K562 (cell line): ENCODE data around the gene CELA3A. TPM values are rescaled to one million over a fixed set of nuclear protein-coding genes. Genes with fewer than 3 reads are reported as not detected.

ENCODE experiments used
- ATAC-seq: fragments of 200-7000 bp; cut with Tn5 transposase; 3 replicates; pipeline ENCODE4 v1.9.1; 2020; ENCODE audit warnings: moderate library complexity
- BruUV-seq: library from RNA; stranded (reverse); fragments of 400-500 nt; replicated peaks from 2 replicates; lab custom pipeline; 2021; lab: Mats Ljungman, UMichigan
- CTCF ChIA-PET: fragments of 300-600 bp; formaldehyde crosslinking; extraction: SDS; loops from one replicate; lab custom pipeline; 2021; ENCODE audit warnings: low intra/inter-chr PET ratio; lab: Yijun Ruan, JAX
- POLR2A ChIA-PET: fragments of 300-600, 350-650 bp; sonication (Branson Sonifier 250); formaldehyde crosslinking; extraction: SDS; loops from one replicate; lab custom pipeline; 2021; ENCODE audit warnings: antibody characterized with exemption, inconsistent platforms; lab: Yijun Ruan, JAX
- DNase-seq, 4 experiments: peaks; one replicate each; pipeline versions ENCODE4 v3.0.0 to v3.0.0-alpha.2; 2011 to 2018; ENCODE audit warnings: low spot score in 3 of 4, mixed read lengths in 3 of 4; ENCODE audit errors: extremely low read depth in 1 of 4
- FAIRE-seq: peaks from 2 replicates; lab custom pipeline; 2011; peaks lifted over from hg19 to GRCh38; lab: Jason Lieb, UNC
- H2AFZ ChIP-seq: 2 replicates; pipeline ENCODE4 v1.6.0; 2011; ENCODE audit warnings: low read depth, low read length, control low read depth, inconsistent platforms
- H3K27ac ChIP-seq: fragments of 200-600 bp; 3 replicates; pipeline ENCODE4 v1.8.0; 2011; ENCODE audit warnings: low read depth, mild to moderate bottlenecking, control low read depth, inconsistent platforms, low read length, moderate library complexity, mixed read lengths; ENCODE audit errors: extremely low read depth
- H3K27me3 ChIP-seq, 2 experiments: fragments of 300-600 bp in 1 of 2; 2 replicates in 1 of 2; 3 replicates in 1 of 2; pipeline versions ENCODE4 v1.6.0 to v1.8.0; 2011; ENCODE audit warnings: inconsistent platforms in 2 of 2, low read length in 2 of 2, mild to moderate bottlenecking in 1 of 2, mixed read lengths in 1 of 2, moderate library complexity in 1 of 2; ENCODE audit not compliant: control insufficient read depth in 2 of 2, insufficient read depth in 2 of 2
- H3K36me3 ChIP-seq: fragments of 300-600 bp; 3 replicates; pipeline ENCODE4 v1.8.0; 2011; ENCODE audit warnings: mild to moderate bottlenecking, low read length, inconsistent platforms; ENCODE audit not compliant: control insufficient read depth, insufficient read depth
- H3K4me1 ChIP-seq, 2 experiments: fragments of 200-600 bp in 1 of 2; replicated peaks in 1 of 2; 2 replicates in 1 of 2; 3 replicates in 1 of 2; pipeline versions ENCODE4 v1.5.1 to v1.8.0; 2011; ENCODE audit warnings: inconsistent platforms in 2 of 2, low read length in 2 of 2, mild to moderate bottlenecking in 1 of 2, mixed read lengths in 1 of 2, moderate library complexity in 1 of 2; ENCODE audit not compliant: control insufficient read depth in 2 of 2, insufficient read depth in 2 of 2
- H3K4me2 ChIP-seq: 2 replicates; pipeline ENCODE4 v1.6.1; 2011; ENCODE audit warnings: low read length, control low read depth, inconsistent platforms, mixed read lengths; ENCODE audit not compliant: insufficient read depth
- H3K4me3 ChIP-seq: fragments of 200-600 bp; sonication (generic), shearing (Covaris generic); 2 replicates; pipeline ENCODE4 v1.5.1; 2016; ENCODE audit warnings: control low read depth, inconsistent platforms
- H3K79me2 ChIP-seq: fragments of 200-600 bp; 3 replicates; pipeline ENCODE4 v1.8.0; 2011; ENCODE audit warnings: low read length, inconsistent platforms; ENCODE audit not compliant: control insufficient read depth, insufficient read depth
- H3K9ac ChIP-seq, 2 experiments: 2 replicates each; pipeline versions ENCODE4 v1.6.0 to v1.6.1; 2011; ENCODE audit warnings: low read depth in 2 of 2, low read length in 2 of 2, control low read depth in 1 of 2, inconsistent platforms in 1 of 2, mild to moderate bottlenecking in 1 of 2, mixed read lengths in 1 of 2; ENCODE audit not compliant: insufficient read depth in 1 of 2
- H3K9me1 ChIP-seq: one replicate; pipeline ENCODE4 v1.6.0; 2011; ENCODE audit warnings: inconsistent platforms, mild to moderate bottlenecking, low read length, moderate library complexity; ENCODE audit not compliant: control insufficient read depth, insufficient read depth
- H3K9me3 ChIP-seq: replicated peaks from 2 replicates; pipeline ENCODE4 v1.5.1; 2011; ENCODE audit warnings: low read depth, low read length, inconsistent platforms; ENCODE audit not compliant: control insufficient read depth, insufficient read depth
- H4K20me1 ChIP-seq: replicated peaks from 2 replicates; pipeline ENCODE4 v1.6.1; 2011; ENCODE audit warnings: low read length, inconsistent platforms, mixed read lengths; ENCODE audit not compliant: control insufficient read depth, insufficient read depth
- CSDE1 ChIP-seq, 2 experiments: fragments of 450-650 bp; IDR thresholded peaks; 2 replicates each; pipeline ENCODE4 v1.6.1; 2016; ENCODE audit warnings: mild to moderate bottlenecking in 1 of 2
- ESRRB ChIP-seq: fragments of 250-450 bp; sonication (Bioruptor Pico); IDR thresholded peaks from 2 replicates; pipeline ENCODE4 v1.5.0; 2020; ENCODE audit warnings: mild to moderate bottlenecking, moderate library complexity, borderline replicate concordance
- L3MBTL2 ChIP-seq: fragments of 450-650 bp; IDR thresholded peaks from 2 replicates; pipeline ENCODE4 v1.6.1; 2016; ENCODE audit warnings: mild to moderate bottlenecking, moderate library complexity
- MXI1 ChIP-seq: IDR thresholded peaks from 2 replicates; pipeline ENCODE4 v1.6.1; 2011; ENCODE audit warnings: low read depth, mild to moderate bottlenecking, improper control_type of control experiment, low read length
- NCOA1 ChIP-seq: fragments of 450-650 bp; IDR thresholded peaks from 2 replicates; pipeline ENCODE4 v1.6.1; 2016; ENCODE audit warnings: low read depth
- POLR2G ChIP-seq: fragments of 200-400 bp; formaldehyde crosslinking; IDR thresholded peaks from 2 replicates; pipeline ENCODE4 v1.6.1; 2017; ENCODE audit warnings: low read depth, mild to moderate bottlenecking, antibody characterized with exemption, low read length, moderate library complexity
- SAP30 ChIP-seq: fragments of 200-600 bp; sonication (generic); IDR thresholded peaks from 2 replicates; pipeline ENCODE4 v1.6.1; 2012; ENCODE audit warnings: borderline replicate concordance, low read depth, mild to moderate bottlenecking, moderate library complexity, low read length, control low read depth, inconsistent platforms; ENCODE audit not compliant: insufficient read depth, poor library complexity, severe bottlenecking
- ZNF143 ChIP-seq: sonication (generic); formaldehyde crosslinking; IDR thresholded peaks from 2 replicates; pipeline ENCODE4 v1.9.0; 2022; ENCODE audit warnings: mild to moderate bottlenecking, missing genetic modification reagents
- ZNF280A ChIP-seq: fragments of 450-650 bp; IDR thresholded peaks from 2 replicates; pipeline ENCODE4 v1.6.1; 2018; ENCODE audit warnings: mild to moderate bottlenecking, low read depth; ENCODE audit not compliant: partially characterized antibody
- WGBS: fragments of 100-300 bp; shearing (Covaris generic); methylation state at CpG from one replicate; pipeline ENCODE4 v1.1.6; 2016; ENCODE audit warnings: low coverage, mixed read lengths; ENCODE audit not compliant: insufficient coverage; ENCODE audit errors: missing lambda C conversion rate; 5-methylcytosine and 5-hydroxymethylcytosine counted together
- in situ Hi-C: fragments of 300-500 bp; cut with MboI; formaldehyde crosslinking; loops from 4 replicates; pipeline ENCODE4 v1.15.0; 2018; ENCODE audit warnings: inconsistent platforms, mixed read lengths
- intact Hi-C: fragments of 100-400 bp; cut with micrococcal nuclease; formaldehyde crosslinking; loops from 2 replicates; pipeline ENCODE4 v1.14.2; 2022
- polyA plus RNA-seq, 8 experiments: library from polyadenylated mRNA; depleted of rRNA in 4 of 8; stranded (reverse) in 5 of 8; unstranded in 3 of 8; fragments of >200 nt; fragmentation: Nextera tagmentation in 2 of 8; fragmentation: Illumina TruSeq in 1 of 8; extraction: Ambion mirVana in 2 of 8; extraction: Trizol in 1 of 8; gene quantifications; 2 replicates each; pipeline versions ENCODE4 v1.2.1 to v1.2.3, GENCODE V29; 2011 to 2014; ENCODE audit warnings: inconsistent platforms in 1 of 8, missing spikeins in 1 of 8
- total RNA-seq, 7 experiments: library from RNA; depleted of rRNA in 6 of 7; stranded (reverse); fragments of >200 nt in 6 of 7; fragmentation: Illumina TruSeq in 2 of 7; extraction: Trizol in 2 of 7; gene quantifications; 2 replicates each; pipeline versions ENCODE4 v1.2.1 to v1.2.3, GENCODE V29; 2011 to 2021; ENCODE audit warnings: low replicate concordance in 1 of 7

The CELA3A gene
- total and polyA plus RNA-seq, 9 of the 15 experiments (the other 6 are each of a cell fraction or from before 2014, with no cell fraction given), result 5.4 TPM; not detected in 8

- Histone ChIP-seq H3K9ac (no peak overlapping the region), H3K9me1 (peaks cover 3% of the 10 kb centered on the region), H3K4me1 (peaks cover 16 to 17% of the 10 kb centered on the region in 2 experiments; a peak in 4 of 5 replicates), H3K4me3 (no peak overlapping the region), H3K36me3 (peaks cover 45% of the 10 kb centered on the region), H3K27me3 (no peaks in the 10 kb centered on the region), H3K27ac (no peak overlapping the region), H3K9me3 (peaks cover 2% of the 10 kb centered on the region; the same call in 1 of the 2 replicates), H3K4me2 (no peak overlapping the region), H2AFZ (no peak overlapping the region), H3K79me2 (peaks cover 96% of the 10 kb centered on the region), H4K20me1 (peaks cover 38% of the 10 kb centered on the region)
- no TSS peak for BruUV-seq
- no peak for DNase-seq
- ATAC-seq, result no peak
- FAIRE-seq, result no peak
- in situ Hi-C loops, result no loop called here
- 89% methylated on average over 2 of the region's 2 CpGs for WGBS
- CTCF ChIA-PET, result no interaction called here
- TF ChIP-seq POLR2G, result no peak
- no peak for TF ChIP-seq ZNF280A
- no peak for TF ChIP-seq CSDE1 (IDR thresholded peaks at IDR 0.05)
- no peak for TF ChIP-seq NCOA1
- no peak for TF ChIP-seq ZNF143 (CRISPR knock-in tag)
- TF ChIP-seq L3MBTL2, result no peak
- no peak for TF ChIP-seq SAP30
- no peak for TF ChIP-seq ESRRB (CRISPR knock-in tag)
- TF ChIP-seq MXI1, result no peak
- intact Hi-C loops, result no loop called here
- POLR2A ChIA-PET, result interaction anchor here (0.9 to 5.2 kb wide), 2 partner anchors 10 to 17 kb away, joined by 3 to 47 read pairs; no protein-coding TSS in a partner anchor
Observed at GRCh38 chr1:22056936-22057335, 55.5 kb downstream of the CELA3A start.
